Spleen (tissue), 11 donors: ENCODE measurements around the gene GSE1. TPM values are rescaled to one million over a fixed set of nuclear protein-coding genes. Genes with fewer than 3 reads are reported as not detected.

Source experiments
- DNase-seq: peaks from one replicate; pipeline ENCODE4 v3.0.0-alpha.2; 2020
- H3K27ac ChIP-seq, 8 donors: fragments of 200-600 bp; sonication (generic) in 7 of 8; 1 replicate in 4 of 8; 2 replicates in 4 of 8; pipeline versions ENCODE4 v1.5.0 to v1.8.0; 2016 to 2021; ENCODE audit warnings: inconsistent platforms in 4 of 8, mild to moderate bottlenecking in 4 of 8, moderate library complexity in 1 of 8
- H3K27me3 ChIP-seq, 7 donors: fragments of 200-600 bp; sonication (generic) in 6 of 7; replicated peaks in 1 of 7; 1 replicate in 4 of 7; 2 replicates in 3 of 7; pipeline versions ENCODE4 v1.5.0 to v1.8.0; 2016 to 2021; ENCODE audit warnings: inconsistent platforms in 3 of 7, mild to moderate bottlenecking in 1 of 7
- H3K36me3 ChIP-seq, 6 donors: fragments of 200-600 bp; sonication (generic) in 5 of 6; 1 replicate in 4 of 6; 2 replicates in 2 of 6; pipeline versions ENCODE4 v1.5.0 to v1.8.0; 2016 to 2021; ENCODE audit warnings: inconsistent platforms in 2 of 6
- H3K4me1 ChIP-seq, 6 donors: fragments of 200-600 bp; sonication (generic) in 5 of 6; 1 replicate in 3 of 6; 2 replicates in 3 of 6; pipeline versions ENCODE4 v1.5.0 to v1.8.0; 2016 to 2021; ENCODE audit warnings: inconsistent platforms in 3 of 6
- H3K4me3 ChIP-seq, 8 donors: fragments of 200-600 bp; sonication (generic) in 7 of 8; 1 replicate in 4 of 8; 2 replicates in 4 of 8; pipeline versions ENCODE4 v1.5.0 to v1.8.0; 2016 to 2021; ENCODE audit warnings: inconsistent platforms in 4 of 8, mild to moderate bottlenecking in 4 of 8, moderate library complexity in 2 of 8
- H3K9me3 ChIP-seq, 8 donors: fragments of 200-600 bp; sonication (generic) in 7 of 8; 1 replicate in 4 of 8; 2 replicates in 4 of 8; pipeline versions ENCODE4 v1.5.0 to v1.8.0; 2016 to 2021; ENCODE audit warnings: inconsistent platforms in 4 of 8
- CTCF ChIP-seq, 11 experiments: fragments of 200-600 bp in 7 of 11; fragments of 450-650 bp in 4 of 11; sonication (generic) in 4 of 11; IDR thresholded peaks in 8 of 11; conservative IDR thresholded peaks in 3 of 11; 1 replicate in 7 of 11; 2 replicates in 4 of 11; pipeline versions ENCODE4 v1.4.0 to v1.8.0; 2016 to 2021; ENCODE audit warnings: antibody characterized with exemption in 11 of 11, inconsistent platforms in 4 of 11, mild to moderate bottlenecking in 1 of 11
- POLR2A ChIP-seq, 3 donors: fragments of 450-650 bp; IDR thresholded peaks; one replicate each; pipeline ENCODE4 v1.5.1; 2017; ENCODE audit warnings: antibody characterized with exemption in 3 of 3, mild to moderate bottlenecking in 1 of 3
- POLR2AphosphoS5 ChIP-seq, 3 donors: sonication (generic); formaldehyde crosslinking; IDR thresholded peaks; one replicate each; pipeline ENCODE4 v1.5.1; 2017; ENCODE audit warnings: antibody characterized with exemption in 3 of 3
- WGBS, 5 donors: extraction: QIAGEN DNeasy Blood & Tissue Kit in 3 of 5; methylation state at CpG; one replicate each; pipeline versions ENCODE4 v1.1.5 to v1.1.7; 2013 to 2018; 5-methylcytosine and 5-hydroxymethylcytosine counted together
- intact Hi-C: fragments of 100-400 bp; cut with DNase I; formaldehyde crosslinking; loops from one replicate; pipeline ENCODE4 v1.15.0; 2023; ENCODE audit warnings: low total_unique reads
- polyA plus RNA-seq, 3 donors: library from polyadenylated mRNA; stranded (reverse); fragments of 200-250 nt; gene quantifications; one replicate each; pipeline ENCODE4 v1.2.1, GENCODE V29; 2013
- total RNA-seq, 7 donors: library from RNA; depleted of rRNA in 3 of 7; stranded (reverse); fragments of >200 nt in 3 of 7; fragmentation: NEBNext Ultra II Directional in 4 of 7; extraction: Animal tissue kit (Norgen Biotek cat#: 25700) in 4 of 7; gene quantifications; one replicate each; pipeline versions ENCODE4 v1.1.0 to v1.2.1, GENCODE V29; 2016 to 2021
- donor health status: healthy with polysubstance abuse.
- donor health status: DM: no; HTN: no; CAD: no; lungs with moderate emphysema.
- donor health status: DM: no; HTN: no; CAD: no.
- donor health status: Bipolar disorder and iron deficiency.
- donor health status: healthy.
- donor health status: DM: no; HTN: no; CAD: no.
- donor health status: DM: yes; HTN: yes; CAD: no.

Gene GSE1
- total and polyA plus RNA-seq, 10 donors = 7.4 to 121 (median 86.3) TPM

- Histone ChIP-seq H3K9me3 (no peaks in the 10 kb centered on the region), H3K36me3 (peaks cover 0 to 84% (median 12%) of the 10 kb centered on the region in 6 donors), H3K27ac (no peak overlapping the region), H3K27me3 (no peaks in the 10 kb centered on the region), H3K4me1 (peaks cover 0 to 99% (median 21%) of the 10 kb centered on the region in 6 donors), H3K4me3 (no peak overlapping the region)
- 71 to 86% (median 81%) methylated on average over 18 to 26 of the region's 26 CpGs for WGBS, 5 donors
- no peak for DNase-seq
- TF ChIP-seq CTCF (IDR thresholded peaks at IDR 0.05 in 8 of 11, conservative IDR thresholded peaks at IDR 0.05 in 3 of 11) (no peak), POLR2A (IDR thresholded peaks at IDR 0.05) (no peak), POLR2AphosphoS5 (IDR thresholded peaks at IDR 0.05) (peak in 1 of 3 donors; percentile 16)
- intact Hi-C loops = no loop called here
Measured at GRCh38 chr16:85635545-85636140, 22.5 kb downstream of the GSE1 start.

- intact Hi-C loops = no loop called here
- Histone ChIP-seq H3K27me3 (no peaks in the 10 kb centered on the region), H3K27ac (no peak overlapping the region), H3K36me3 (peaks cover 0 to 91% (median 13%) of the 10 kb centered on the region in 6 donors), H3K9me3 (no peaks in the 10 kb centered on the region), H3K4me1 (peaks cover 0 to 99% (median 19%) of the 10 kb centered on the region in 6 donors), H3K4me3 (no peak overlapping the region)
- TF ChIP-seq POLR2AphosphoS5 (IDR thresholded peaks at IDR 0.05) = no peak
- no peak for DNase-seq
- WGBS, 5 donors = 81 to 92% (median 88%) methylated on average over 11 to 27 of the region's 27 CpGs
Measured at GRCh38 chr16:85636234-85636812, 23.2 kb downstream of the GSE1 start.

- 88 to 94% (median 90%) methylated on average over 22 to 36 of the region's 36 CpGs for WGBS, 5 donors
- no peak overlapping the region for H3K4me3 ChIP-seq
- H3K27me3 ChIP-seq = no peaks in the 10 kb centered on the region
- no peak overlapping the region for H3K27ac ChIP-seq
- DNase-seq = no peak
- intact Hi-C loops = no loop called here
- H3K4me1 ChIP-seq = peaks cover 0 to 99% (median 19%) of the 10 kb centered on the region in 6 donors
- H3K36me3 ChIP-seq = peaks cover 0 to 88% (median 13%) of the 10 kb centered on the region in 6 donors
- no peak for TF ChIP-seq CTCF (IDR thresholded peaks at IDR 0.05 in 8 of 11, conservative IDR thresholded peaks at IDR 0.05 in 3 of 11)
- no peak for TF ChIP-seq POLR2AphosphoS5 (IDR thresholded peaks at IDR 0.05)
- TF ChIP-seq POLR2A (IDR thresholded peaks at IDR 0.05) = no peak
- H3K9me3 ChIP-seq = no peaks in the 10 kb centered on the region
Measured at GRCh38 chr16:85637061-85637807, 24.1 kb downstream of the GSE1 start.

- TF ChIP-seq POLR2AphosphoS5 (IDR thresholded peaks at IDR 0.05) (no peak), CTCF (IDR thresholded peaks at IDR 0.05 in 8 of 11, conservative IDR thresholded peaks at IDR 0.05 in 3 of 11) (no peak), POLR2A (IDR thresholded peaks at IDR 0.05) (no peak)
- 86 to 92% (median 89%) methylated on average over 32 to 37 of the region's 37 CpGs for WGBS, 5 donors
- intact Hi-C loops = no loop called here
- Histone ChIP-seq H3K36me3 (peaks cover 0 to 93% (median 13%) of the 10 kb centered on the region in 6 donors), H3K9me3 (no peaks in the 10 kb centered on the region), H3K27ac (no peak overlapping the region), H3K4me3 (no peak overlapping the region), H3K4me1 (peaks cover 0 to 99% (median 23%) of the 10 kb centered on the region in 6 donors), H3K27me3 (no peaks in the 10 kb centered on the region)
- DNase-seq = no peak
Measured at GRCh38 chr16:85637808-85638647, 24.9 kb downstream of the GSE1 start.
